AG04450 (cell line): ENCODE results near the gene ITGB7. TPM values are rescaled to one million over a fixed set of nuclear protein-coding genes. Genes with fewer than 3 reads are reported as not detected.

Source experiments
- CTCF ChIA-PET: fragments of 300-600, 350-600 bp; formaldehyde crosslinking; extraction: SDS; loops from one replicate; lab custom pipeline; 2022; ENCODE audit warnings: antibody characterized with exemption, inconsistent platforms; lab: Charles Lee
- POLR2A ChIA-PET: fragments of 350-600 bp; formaldehyde crosslinking; extraction: SDS; loops from one replicate; lab custom pipeline; 2021; ENCODE audit warnings: antibody characterized with exemption, inconsistent platforms; lab: Yijun Ruan, JAX
- DNase-seq: peaks from one replicate; pipeline ENCODE4 v3.0.0-alpha.2; 2011; ENCODE audit warnings: low read depth, low spot score
- H3K27ac ChIP-seq: one replicate; pipeline ENCODE4 v1.5.1; 2012; ENCODE audit warnings: low read depth, low read length, control low read depth
- H3K27me3 ChIP-seq: one replicate; pipeline ENCODE4 v1.6.0; 2012; ENCODE audit warnings: low read length; ENCODE audit not compliant: control insufficient read depth, insufficient read depth
- H3K4me3 ChIP-seq: 2 replicates; pipeline ENCODE4 v1.5.1; 2011; ENCODE audit warnings: mild to moderate bottlenecking, low read depth, low read length, control low read depth
- H3K9me3 ChIP-seq: 2 replicates; pipeline ENCODE4 v1.5.1; 2012; ENCODE audit warnings: low read length; ENCODE audit not compliant: control insufficient read depth, insufficient read depth
- CTCF ChIP-seq: IDR thresholded peaks from 2 replicates; pipeline ENCODE4 v1.5.1; 2011; ENCODE audit warnings: low read depth, low read length, control low read depth, inconsistent platforms
- polyA plus RNA-seq: library from polyadenylated mRNA; depleted of rRNA; stranded (reverse); fragments of >200 nt; gene quantifications from 2 replicates; pipeline ENCODE4 v1.2.3, GENCODE V29; 2011; rRNA removed
- small RNA-seq: library from RNA; depleted of rRNA; stranded (forward); fragments of <200 nt; gene quantifications from one replicate; pipeline ENCODE3, GENCODE V24; 2012; ENCODE audit warnings: low read depth; ENCODE audit not compliant: insufficient read length

ITGB7 gene
- polyA plus RNA-seq, 1 experiment: 0.15 TPM

DNA sequence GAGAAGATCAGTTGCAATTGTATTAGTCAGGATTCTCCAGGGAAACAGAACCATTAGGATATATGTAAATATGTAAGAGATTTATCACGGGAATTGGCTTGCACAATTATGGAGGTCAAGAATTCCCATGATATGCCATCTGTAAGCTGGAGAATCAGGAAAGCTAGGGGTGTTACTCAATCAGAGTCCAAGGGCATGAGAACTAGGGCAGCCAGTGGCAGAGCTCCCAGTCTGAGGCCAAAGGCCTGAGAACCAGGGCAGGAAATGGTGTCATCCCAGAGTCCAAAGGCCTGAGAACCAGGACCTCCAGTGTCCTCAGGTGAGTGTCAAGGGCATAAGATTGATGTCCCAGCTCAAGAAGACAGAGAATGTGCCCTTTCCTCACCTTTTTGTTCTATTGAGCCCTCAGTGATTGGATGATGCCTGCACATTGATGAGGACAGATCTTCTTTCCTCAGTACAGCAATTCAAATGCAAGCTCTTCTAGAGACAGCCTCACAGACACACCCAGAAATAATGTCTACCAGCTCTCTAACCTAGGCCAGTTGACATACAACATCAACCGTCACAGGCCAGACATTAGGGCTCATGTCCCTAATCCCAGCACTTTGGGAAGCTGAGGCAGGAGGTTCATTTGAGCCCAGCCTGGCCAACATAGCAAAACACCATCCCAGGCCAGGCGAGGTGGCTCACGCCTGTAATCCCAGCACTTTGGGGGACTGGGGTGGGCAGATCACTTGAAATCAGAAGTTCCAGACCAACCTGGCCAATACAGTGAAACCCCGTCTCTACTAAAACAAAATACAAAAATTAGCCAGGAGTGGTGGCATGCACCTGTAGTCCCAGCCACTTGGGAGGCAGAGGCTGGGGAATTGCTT is 61.4 kb downstream of the ITGB7 start:
- no peak for DNase-seq
- no peaks in the 10 kb centered on the region for H3K27me3 ChIP-seq
- CTCF ChIA-PET: interaction anchor here (1.1 to 1.4 kb wide), 2 partner anchors 14 to 46 kb away, joined by 3 to 4 read pairs; no protein-coding TSS in a partner anchor
- TF ChIP-seq CTCF: no peak
- POLR2A ChIA-PET: interaction anchor here (0.6 kb wide), 2 partner anchors 78 to 1055 kb away, joined by 3 to 7 read pairs; no protein-coding TSS in a partner anchor
- H3K27ac ChIP-seq: no peak overlapping the region
- H3K4me3 ChIP-seq: no peak overlapping the region
- no peaks in the 10 kb centered on the region for H3K9me3 ChIP-seq

- DNase-seq: no peak
- H3K27me3 ChIP-seq: peaks cover 2% of the 10 kb centered on the region
- H3K9me3 ChIP-seq: peaks cover 6% of the 10 kb centered on the region; the same call in 1 of the 2 replicates
- H3K27ac ChIP-seq: no peak overlapping the region
- no peak overlapping the region for H3K4me3 ChIP-seq
- CTCF ChIA-PET: no interaction called here
- TF ChIP-seq CTCF: no peak
- POLR2A ChIA-PET: no interaction called here
Measured at GRCh38 chr12:53143355-53143754, 63.7 kb downstream of the ITGB7 start.

Small RNAs within 50 kb of the gene (small RNA-seq; reads per million reads assigned to genes)
- gene HIGD1AP1: not detected

Other genes with a start within 250 kb of the ITGB7 start
- gene EIF4B, start 200.8 kb downstream of the ITGB7 start, polyA plus RNA-seq: 548 and 645 TPM in 2 replicates
- gene TNS2, start 157.2 kb downstream of the ITGB7 start, polyA plus RNA-seq: 23.1 and 31.0 TPM in 2 replicates
- 15.4 and 17.6 TPM in 2 replicates for gene SPRYD3, start 127.9 kb downstream of the ITGB7 start, polyA plus RNA-seq
- 182 and 274 TPM in 2 replicates for gene IGFBP6, start 109.6 kb downstream of the ITGB7 start, polyA plus RNA-seq
- gene SOAT2, start 103.8 kb downstream of the ITGB7 start, polyA plus RNA-seq: 0.06 TPM in 1 of 2 replicates, not detected in the other
- 20.9 and 21.7 TPM in 2 replicates for gene ZNF740, start 26.5 kb downstream of the ITGB7 start, polyA plus RNA-seq
- 18.9 and 21.6 TPM in 2 replicates for gene CSAD, start 26.3 kb downstream of the ITGB7 start, polyA plus RNA-seq
- gene RARG, start 25.0 kb upstream of the ITGB7 start, polyA plus RNA-seq: 20.1 and 25.6 TPM in 2 replicates
- 1.6 and 2.1 TPM in 2 replicates for gene ESPL1, start 61.0 kb upstream of the ITGB7 start, polyA plus RNA-seq
- 970 and 991 TPM in 2 replicates for gene PFDN5, start 88.3 kb upstream of the ITGB7 start, polyA plus RNA-seq
- 47.8 and 63.2 TPM in 2 replicates for gene MYG1, start 92.4 kb upstream of the ITGB7 start, polyA plus RNA-seq
- gene AAAS, start 114.4 kb upstream of the ITGB7 start, polyA plus RNA-seq: 40.0 and 46.7 TPM in 2 replicates
- gene SP7, start 129.1 kb upstream of the ITGB7 start, polyA plus RNA-seq: not detected in 2 replicates
- 44.6 and 45.9 TPM in 2 replicates for gene SP1, start 172.9 kb upstream of the ITGB7 start, polyA plus RNA-seq
- not detected in 2 replicates for gene AMHR2, start 216.6 kb upstream of the ITGB7 start, polyA plus RNA-seq
- 71.4 and 92.8 TPM in 2 replicates for gene PRR13, start 234.5 kb upstream of the ITGB7 start, polyA plus RNA-seq
- gene PCBP2, start 244.9 kb upstream of the ITGB7 start, polyA plus RNA-seq: 286 and 408 TPM in 2 replicates